GM12878 (cell line): ENCODE data around the gene PFKL. TPM values are rescaled to one million over a fixed set of nuclear protein-coding genes. Genes with fewer than 3 reads are reported as not detected.

Experiments
- EGR1 ChIP-seq, 2 experiments: IDR thresholded peaks; 1 replicate in 1 of 2; 2 replicates in 1 of 2; pipeline ENCODE4 v1.6.1; 2011 to 2012; ENCODE audit warnings: low read depth in 2 of 2, low read length in 2 of 2, borderline replicate concordance in 1 of 2, mild to moderate bottlenecking in 1 of 2, moderate library complexity in 1 of 2
- MEF2A ChIP-seq: IDR thresholded peaks from 2 replicates; pipeline ENCODE4 v1.6.1; 2011; ENCODE audit warnings: low read depth, mild to moderate bottlenecking, low read length, moderate library complexity; ENCODE audit not compliant: insufficient read depth
- MTA3 ChIP-seq: IDR thresholded peaks from 2 replicates; pipeline ENCODE4 v1.6.1; 2012; ENCODE audit warnings: low read length, inconsistent platforms, borderline replicate concordance
- PAX5 ChIP-seq: IDR thresholded peaks from 2 replicates; pipeline ENCODE4 v1.6.1; 2011; ENCODE audit warnings: low read depth, low read length, borderline replicate concordance
- RAD21 ChIP-seq: IDR thresholded peaks from 2 replicates; pipeline ENCODE4 v1.6.1; 2011; ENCODE audit warnings: mild to moderate bottlenecking, low read depth, low read length, moderate library complexity; ENCODE audit not compliant: insufficient read depth
- RCOR1 ChIP-seq: conservative IDR thresholded peaks from 2 replicates; pipeline ENCODE4 v1.6.1; 2012; ENCODE audit warnings: low read depth, low read length, improper control_type of control experiment
- SMC3 ChIP-seq: IDR thresholded peaks from 2 replicates; pipeline ENCODE4 v1.6.1; 2011; ENCODE audit warnings: low read length, improper control_type of control experiment, borderline replicate concordance
- WRNIP1 ChIP-seq: IDR thresholded peaks from 2 replicates; pipeline ENCODE4 v1.6.1; 2011; ENCODE audit warnings: low read depth, low read length, improper control_type of control experiment, borderline replicate concordance
- ZNF217 ChIP-seq: fragments of 450-650 bp; IDR thresholded peaks from 2 replicates; pipeline ENCODE4 v1.6.1; 2017; ENCODE audit warnings: antibody characterized with exemption, mild to moderate bottlenecking
- polyA plus RNA-seq, 11 experiments: library from polyadenylated mRNA; depleted of rRNA in 4 of 11; unstranded in 6 of 11; stranded (reverse) in 5 of 11; fragments of >200 nt; fragmentation: Nextera tagmentation in 4 of 11; fragmentation: Illumina TruSeq in 1 of 11; extraction: Ambion mirVana in 4 of 11; extraction: Trizol in 1 of 11; gene quantifications; 1 replicate in 1 of 11; 2 replicates in 10 of 11; pipeline versions ENCODE4 v1.2.1 to v1.2.3, GENCODE V29; 2011 to 2016; ENCODE audit warnings: inconsistent platforms in 2 of 11, missing spikeins in 2 of 11, low read depth in 1 of 11
- total RNA-seq, 4 experiments: library from RNA; depleted of rRNA in 3 of 4; stranded (reverse); fragments of >200 nt in 3 of 4; fragmentation: Illumina TruSeq in 1 of 4; extraction: Trizol in 1 of 4; gene quantifications; 2 replicates each; pipeline versions ENCODE4 v1.2.1 to v1.2.3, GENCODE V29; 2013 to 2021
- TF ChIP-seq, protein P1 (sequence below): fragments of 450-650 bp; IDR thresholded peaks from 2 replicates; pipeline ENCODE4 v1.6.1; 2016; ENCODE audit warnings: mild to moderate bottlenecking, moderate library complexity, borderline replicate concordance
- TF ChIP-seq, protein P2 (sequence below): IDR thresholded peaks from 2 replicates; pipeline ENCODE4 v1.6.1; 2011; ENCODE audit warnings: low read depth, mild to moderate bottlenecking, low read length, moderate library complexity, borderline replicate concordance; ENCODE audit errors: extremely low read depth
- TF ChIP-seq, protein P3 (sequence below): fragments of 450-650 bp; IDR thresholded peaks from 2 replicates; pipeline ENCODE4 v1.6.1; 2016; ENCODE audit warnings: mild to moderate bottlenecking

PFKL gene
- total and polyA plus RNA-seq, 10 of the 15 experiments (the other 5 are each of a cell fraction or from before 2014, with no cell fraction given) = 1.2 to 192 (median 112) TPM

DNA sequence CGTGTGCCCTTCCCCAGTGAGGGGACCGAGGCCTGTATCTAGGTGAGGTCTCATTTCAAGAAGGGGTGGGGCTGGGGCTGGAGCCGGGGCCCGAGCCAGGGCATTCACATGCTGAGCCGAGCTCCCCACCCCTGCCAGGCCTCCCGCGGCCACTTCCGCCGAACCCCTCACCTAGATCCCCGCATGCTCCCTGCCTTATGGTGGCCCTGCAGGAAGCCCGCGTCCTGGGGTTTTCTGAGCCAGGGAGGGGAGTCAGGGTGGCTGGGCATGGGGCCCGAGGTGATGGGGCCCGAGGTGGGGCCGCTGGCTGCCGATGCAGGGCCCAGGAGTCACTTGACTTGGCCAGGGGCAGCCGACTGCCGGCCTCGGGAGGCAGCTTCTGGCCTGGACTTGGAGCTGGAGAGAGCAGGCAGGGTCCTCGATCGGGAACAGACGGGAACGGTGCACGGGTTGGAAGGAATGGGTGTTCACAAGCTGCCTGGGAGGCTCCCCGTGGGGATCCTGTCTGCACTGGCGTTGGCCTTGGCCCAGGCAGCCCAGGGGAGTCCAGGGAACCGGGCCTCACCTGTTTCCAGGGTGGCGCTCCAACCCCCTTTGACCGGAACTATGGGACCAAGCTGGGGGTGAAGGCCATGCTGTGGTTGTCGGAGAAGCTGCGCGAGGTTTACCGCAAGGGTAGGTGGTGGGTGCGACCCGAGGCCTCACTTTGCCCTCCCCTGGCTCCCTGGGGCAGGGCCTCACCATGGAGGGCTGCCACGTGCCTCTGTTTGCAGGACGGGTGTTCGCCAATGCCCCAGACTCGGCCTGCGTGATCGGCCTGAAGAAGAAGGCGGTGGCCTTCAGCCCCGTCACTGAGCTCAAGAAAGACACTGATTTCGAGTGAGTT is 25.8 kb downstream of the PFKL start (continued):
- TF ChIP-seq MTA3 = no peak
- no peak for TF ChIP-seq MEF2A
- no peak for TF ChIP-seq RCOR1
- TF ChIP-seq EGR1 (IDR thresholded peaks at IDR 0.05; ENCODE audit: borderline replicate concordance in 1 of 2, low read depth in 2 of 2, low read length in 2 of 2) = no peak
- no peak for TF ChIP-seq ZNF217
- TF ChIP-seq WRNIP1 = no peak
- TF ChIP-seq PAX5 = no peak
- TF ChIP-seq, protein P1, sequence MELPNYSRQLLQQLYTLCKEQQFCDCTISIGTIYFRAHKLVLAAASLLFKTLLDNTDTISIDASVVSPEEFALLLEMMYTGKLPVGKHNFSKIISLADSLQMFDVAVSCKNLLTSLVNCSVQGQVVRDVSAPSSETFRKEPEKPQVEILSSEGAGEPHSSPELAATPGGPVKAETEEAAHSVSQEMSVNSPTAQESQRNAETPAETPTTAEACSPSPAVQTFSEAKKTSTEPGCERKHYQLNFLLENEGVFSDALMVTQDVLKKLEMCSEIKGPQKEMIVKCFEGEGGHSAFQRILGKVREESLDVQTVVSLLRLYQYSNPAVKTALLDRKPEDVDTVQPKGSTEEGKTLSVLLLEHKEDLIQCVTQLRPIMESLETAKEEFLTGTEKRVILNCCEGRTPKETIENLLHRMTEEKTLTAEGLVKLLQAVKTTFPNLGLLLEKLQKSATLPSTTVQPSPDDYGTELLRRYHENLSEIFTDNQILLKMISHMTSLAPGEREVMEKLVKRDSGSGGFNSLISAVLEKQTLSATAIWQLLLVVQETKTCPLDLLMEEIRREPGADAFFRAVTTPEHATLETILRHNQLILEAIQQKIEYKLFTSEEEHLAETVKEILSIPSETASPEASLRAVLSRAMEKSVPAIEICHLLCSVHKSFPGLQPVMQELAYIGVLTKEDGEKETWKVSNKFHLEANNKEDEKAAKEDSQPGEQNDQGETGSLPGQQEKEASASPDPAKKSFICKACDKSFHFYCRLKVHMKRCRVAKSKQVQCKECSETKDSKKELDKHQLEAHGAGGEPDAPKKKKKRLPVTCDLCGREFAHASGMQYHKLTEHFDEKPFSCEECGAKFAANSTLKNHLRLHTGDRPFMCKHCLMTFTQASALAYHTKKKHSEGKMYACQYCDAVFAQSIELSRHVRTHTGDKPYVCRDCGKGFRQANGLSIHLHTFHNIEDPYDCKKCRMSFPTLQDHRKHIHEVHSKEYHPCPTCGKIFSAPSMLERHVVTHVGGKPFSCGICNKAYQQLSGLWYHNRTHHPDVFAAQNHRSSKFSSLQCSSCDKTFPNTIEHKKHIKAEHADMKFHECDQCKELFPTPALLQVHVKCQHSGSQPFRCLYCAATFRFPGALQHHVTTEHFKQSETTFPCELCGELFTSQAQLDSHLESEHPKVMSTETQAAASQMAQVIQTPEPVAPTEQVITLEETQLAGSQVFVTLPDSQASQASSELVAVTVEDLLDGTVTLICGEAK = no peak
- no peak for TF ChIP-seq RAD21
- TF ChIP-seq SMC3 = no peak
- TF ChIP-seq, protein P2, sequence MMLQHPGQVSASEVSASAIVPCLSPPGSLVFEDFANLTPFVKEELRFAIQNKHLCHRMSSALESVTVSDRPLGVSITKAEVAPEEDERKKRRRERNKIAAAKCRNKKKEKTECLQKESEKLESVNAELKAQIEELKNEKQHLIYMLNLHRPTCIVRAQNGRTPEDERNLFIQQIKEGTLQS = no peak
- TF ChIP-seq, protein P3, sequence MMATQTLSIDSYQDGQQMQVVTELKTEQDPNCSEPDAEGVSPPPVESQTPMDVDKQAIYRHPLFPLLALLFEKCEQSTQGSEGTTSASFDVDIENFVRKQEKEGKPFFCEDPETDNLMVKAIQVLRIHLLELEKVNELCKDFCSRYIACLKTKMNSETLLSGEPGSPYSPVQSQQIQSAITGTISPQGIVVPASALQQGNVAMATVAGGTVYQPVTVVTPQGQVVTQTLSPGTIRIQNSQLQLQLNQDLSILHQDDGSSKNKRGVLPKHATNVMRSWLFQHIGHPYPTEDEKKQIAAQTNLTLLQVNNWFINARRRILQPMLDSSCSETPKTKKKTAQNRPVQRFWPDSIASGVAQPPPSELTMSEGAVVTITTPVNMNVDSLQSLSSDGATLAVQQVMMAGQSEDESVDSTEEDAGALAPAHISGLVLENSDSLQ = no peak
- TF ChIP-seq, all 136 proteins: peak for 0
